22Rv1 (cell line): ENCODE measurements around the gene MET.
"Not testable (repeated sequence)": the region's sequence is repeated elsewhere in the genome, so short reads cannot be mapped to it uniquely, and the experiment has no call there.

Experiments used
- ZFX ChIP-seq: fragments of 450-650 bp; IDR thresholded peaks from 2 replicates; pipeline ENCODE4 v1.6.1; 2017; ENCODE audit warnings: antibody characterized with exemption, borderline replicate concordance
- TF ChIP-seq, protein P1 (sequence below): fragments of 450-650 bp; IDR thresholded peaks from 2 replicates; pipeline ENCODE4 v1.5.1; 2017; ENCODE audit warnings: mild to moderate bottlenecking

DNA sequence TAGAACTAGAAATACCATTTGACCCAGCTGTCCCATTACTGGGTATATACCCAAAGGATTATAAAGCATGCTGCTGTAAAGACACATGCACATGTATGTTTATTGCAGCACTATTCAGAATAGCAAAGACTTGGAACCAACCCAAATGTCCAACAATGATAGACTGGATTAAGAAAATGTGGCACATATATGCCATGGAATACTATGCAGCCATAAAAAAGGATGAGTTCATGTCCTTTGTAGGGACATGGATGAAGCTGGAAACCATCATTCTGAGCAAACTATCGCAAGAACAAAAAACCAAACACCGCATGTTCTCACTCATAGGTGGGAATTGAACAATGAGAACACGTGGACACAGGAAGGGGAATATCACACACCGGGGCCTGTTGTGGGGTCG is 74.4 kb downstream of the MET start:
- TF ChIP-seq ZFX: not testable (repeated sequence)
- TF ChIP-seq, protein P1, sequence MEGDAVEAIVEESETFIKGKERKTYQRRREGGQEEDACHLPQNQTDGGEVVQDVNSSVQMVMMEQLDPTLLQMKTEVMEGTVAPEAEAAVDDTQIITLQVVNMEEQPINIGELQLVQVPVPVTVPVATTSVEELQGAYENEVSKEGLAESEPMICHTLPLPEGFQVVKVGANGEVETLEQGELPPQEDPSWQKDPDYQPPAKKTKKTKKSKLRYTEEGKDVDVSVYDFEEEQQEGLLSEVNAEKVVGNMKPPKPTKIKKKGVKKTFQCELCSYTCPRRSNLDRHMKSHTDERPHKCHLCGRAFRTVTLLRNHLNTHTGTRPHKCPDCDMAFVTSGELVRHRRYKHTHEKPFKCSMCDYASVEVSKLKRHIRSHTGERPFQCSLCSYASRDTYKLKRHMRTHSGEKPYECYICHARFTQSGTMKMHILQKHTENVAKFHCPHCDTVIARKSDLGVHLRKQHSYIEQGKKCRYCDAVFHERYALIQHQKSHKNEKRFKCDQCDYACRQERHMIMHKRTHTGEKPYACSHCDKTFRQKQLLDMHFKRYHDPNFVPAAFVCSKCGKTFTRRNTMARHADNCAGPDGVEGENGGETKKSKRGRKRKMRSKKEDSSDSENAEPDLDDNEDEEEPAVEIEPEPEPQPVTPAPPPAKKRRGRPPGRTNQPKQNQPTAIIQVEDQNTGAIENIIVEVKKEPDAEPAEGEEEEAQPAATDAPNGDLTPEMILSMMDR: not testable (repeated sequence)
